ENCODE results near the gene TMEFF2.

The TMEFF2 gene

GRCh38 chr2:192013211-192013610 is 181.5 kb downstream of the TMEFF2 start:
- DNase-seq (ENCODE audit: low read depth in 3 of 3) = no peak

- no peak for DNase-seq (ENCODE audit: low read depth in 3 of 3)
Observed at GRCh38 chr2:192011196-192011595, 183.5 kb downstream of the TMEFF2 start.

GRCh38 chr2:192010073-192010472 is 184.7 kb downstream of the TMEFF2 start:
- no peak for DNase-seq (ENCODE audit: low read depth in 3 of 3)

- DNase-seq (ENCODE audit: low read depth in 3 of 3) = no peak
Observed at GRCh38 chr2:192007581-192008228, 187.0 kb downstream of the TMEFF2 start.

- DNase-seq (ENCODE audit: low read depth in 3 of 3) = no peak
Observed at GRCh38 chr2:192005211-192005610, 189.5 kb downstream of the TMEFF2 start.

- no peak for DNase-seq (ENCODE audit: low read depth in 3 of 3)
Observed at GRCh38 chr2:192004188-192004963, 190.4 kb downstream of the TMEFF2 start.

- no peak for DNase-seq (ENCODE audit: low read depth in 3 of 3)
Observed at GRCh38 chr2:192002418-192002817, 192.3 kb downstream of the TMEFF2 start.

GRCh38 chr2:192000196-192000980 is 194.3 kb downstream of the TMEFF2 start:
- no peak for DNase-seq (ENCODE audit: low read depth in 3 of 3)

- no peak for DNase-seq (ENCODE audit: low read depth in 3 of 3)
Observed at GRCh38 chr2:191999101-191999841, 195.5 kb downstream of the TMEFF2 start.

- no peak for DNase-seq (ENCODE audit: low read depth in 3 of 3)
Observed at GRCh38 chr2:191995285-191995684, 199.4 kb downstream of the TMEFF2 start.

GRCh38 chr2:191994749-191995148 is 200.0 kb downstream of the TMEFF2 start:
- DNase-seq (ENCODE audit: low read depth in 3 of 3) = no peak

- no peak for DNase-seq (ENCODE audit: low read depth in 3 of 3)
Observed at GRCh38 chr2:191991442-191991841, 203.3 kb downstream of the TMEFF2 start.

GRCh38 chr2:191985740-191986139 is 209.0 kb downstream of the TMEFF2 start:
- DNase-seq (ENCODE audit: low read depth in 3 of 3) = no peak

GRCh38 chr2:191983591-191983990 is 211.1 kb downstream of the TMEFF2 start:
- DNase-seq (ENCODE audit: low read depth in 3 of 3) = no peak

GRCh38 chr2:191983186-191983585 is 211.5 kb downstream of the TMEFF2 start:
- no peak for DNase-seq (ENCODE audit: low read depth in 3 of 3)

- no peak for DNase-seq (ENCODE audit: low read depth in 3 of 3)
Observed at GRCh38 chr2:191981706-191982105, 213.0 kb downstream of the TMEFF2 start.

- DNase-seq (ENCODE audit: low read depth in 3 of 3) = no peak
Observed at GRCh38 chr2:191980483-191980882, 214.2 kb downstream of the TMEFF2 start.

- DNase-seq (ENCODE audit: low read depth in 3 of 3) = no peak
Observed at GRCh38 chr2:191979221-191979730, 215.5 kb downstream of the TMEFF2 start.

- no peak for DNase-seq (ENCODE audit: low read depth in 3 of 3)
Observed at GRCh38 chr2:191977754-191978153, 217.0 kb downstream of the TMEFF2 start.

GRCh38 chr2:191976436-191976835 is 218.3 kb downstream of the TMEFF2 start:
- DNase-seq (ENCODE audit: low read depth in 3 of 3) = no peak

- DNase-seq (ENCODE audit: low read depth in 3 of 3) = no peak
Observed at GRCh38 chr2:191974676-191975075, 220.1 kb downstream of the TMEFF2 start.

GRCh38 chr2:191970867-191971266 is 223.9 kb downstream of the TMEFF2 start:
- DNase-seq (ENCODE audit: low read depth in 3 of 3) = no peak
